ENCODE results near the gene FAXC. TPM values are rescaled to one million over a fixed set of nuclear protein-coding genes. Genes with fewer than 3 reads are reported as not detected.
A peak's percentile ranks its signal among the peaks of the same experiment; 100 is the strongest.

FAXC gene
- total RNA-seq, 1 donor from 2014 or later = 5.3 TPM

- FAIRE-seq (no peak), DNase-seq (ENCODE audit: low read depth) (peak; percentile 51)
- no peak overlapping the region for H3K4me3 ChIP-seq (ENCODE audit: low read depth, low read length)
- no peaks in the 10 kb centered on the region for H3K27me3 ChIP-seq (ENCODE audit: control insufficient read depth, insufficient read depth, low read length)
- TF ChIP-seq, protein P1, sequence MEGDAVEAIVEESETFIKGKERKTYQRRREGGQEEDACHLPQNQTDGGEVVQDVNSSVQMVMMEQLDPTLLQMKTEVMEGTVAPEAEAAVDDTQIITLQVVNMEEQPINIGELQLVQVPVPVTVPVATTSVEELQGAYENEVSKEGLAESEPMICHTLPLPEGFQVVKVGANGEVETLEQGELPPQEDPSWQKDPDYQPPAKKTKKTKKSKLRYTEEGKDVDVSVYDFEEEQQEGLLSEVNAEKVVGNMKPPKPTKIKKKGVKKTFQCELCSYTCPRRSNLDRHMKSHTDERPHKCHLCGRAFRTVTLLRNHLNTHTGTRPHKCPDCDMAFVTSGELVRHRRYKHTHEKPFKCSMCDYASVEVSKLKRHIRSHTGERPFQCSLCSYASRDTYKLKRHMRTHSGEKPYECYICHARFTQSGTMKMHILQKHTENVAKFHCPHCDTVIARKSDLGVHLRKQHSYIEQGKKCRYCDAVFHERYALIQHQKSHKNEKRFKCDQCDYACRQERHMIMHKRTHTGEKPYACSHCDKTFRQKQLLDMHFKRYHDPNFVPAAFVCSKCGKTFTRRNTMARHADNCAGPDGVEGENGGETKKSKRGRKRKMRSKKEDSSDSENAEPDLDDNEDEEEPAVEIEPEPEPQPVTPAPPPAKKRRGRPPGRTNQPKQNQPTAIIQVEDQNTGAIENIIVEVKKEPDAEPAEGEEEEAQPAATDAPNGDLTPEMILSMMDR (IDR thresholded peaks at IDR 0.05; ENCODE audit: insufficient read depth, low read length, severe bottlenecking) = peak; percentile 70
- no peaks in the 10 kb centered on the region for H3K36me3 ChIP-seq (ENCODE audit: control insufficient read depth, insufficient read depth, low read length)
These were observed 107.5 kb downstream of the FAXC start for GRCh38 chr6:99241905-99242534.

GRCh38 chr6:99236010-99236409 is 113.5 kb downstream of the FAXC start:
- FAIRE-seq = no peak
- no peak for DNase-seq (ENCODE audit: low read depth)
- TF ChIP-seq, protein P1 (IDR thresholded peaks at IDR 0.05; ENCODE audit: insufficient read depth, low read length, severe bottlenecking) = no peak
- Histone ChIP-seq H3K27me3 (ENCODE audit: control insufficient read depth, insufficient read depth, low read length) (peaks cover 4% of the 10 kb centered on the region), H3K4me3 (ENCODE audit: low read depth, low read length) (no peak overlapping the region), H3K36me3 (ENCODE audit: control insufficient read depth, insufficient read depth, low read length) (no peaks in the 10 kb centered on the region)

DNA sequence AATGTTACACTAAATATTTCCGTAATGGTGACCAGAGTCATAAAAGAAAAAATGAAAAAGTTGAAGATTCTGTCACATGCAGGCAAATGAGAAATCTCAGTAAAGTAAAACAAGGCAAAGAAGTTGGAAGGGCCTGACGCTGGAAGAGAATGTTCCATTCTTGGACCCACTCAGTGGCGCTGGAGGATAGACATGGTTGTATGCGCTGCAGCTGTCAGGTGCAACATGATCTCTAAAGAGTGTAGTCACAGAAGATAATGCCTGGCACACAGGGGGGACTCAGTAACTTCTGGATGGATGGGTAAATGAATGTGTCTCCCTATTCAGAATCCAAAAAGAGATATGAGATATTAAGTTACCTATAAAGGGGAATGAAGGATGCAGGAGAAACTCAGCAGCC is 116.3 kb downstream of the FAXC start:
- Histone ChIP-seq H3K27me3 (ENCODE audit: control insufficient read depth, insufficient read depth, low read length) (peaks cover 4% of the 10 kb centered on the region), H3K36me3 (ENCODE audit: control insufficient read depth, insufficient read depth, low read length) (no peaks in the 10 kb centered on the region), H3K4me3 (ENCODE audit: low read depth, low read length) (no peak overlapping the region)
- TF ChIP-seq, protein P1 (IDR thresholded peaks at IDR 0.05; ENCODE audit: insufficient read depth, low read length, severe bottlenecking) = no peak
- DNase-seq (ENCODE audit: low read depth) (no peak), FAIRE-seq (no peak)

GRCh38 chr6:99232056-99232455 is 117.4 kb downstream of the FAXC start:
- TF ChIP-seq, protein P1 (IDR thresholded peaks at IDR 0.05; ENCODE audit: insufficient read depth, low read length, severe bottlenecking) = no peak
- FAIRE-seq = no peak
- Histone ChIP-seq H3K27me3 (ENCODE audit: control insufficient read depth, insufficient read depth, low read length) (peaks cover 4% of the 10 kb centered on the region), H3K4me3 (ENCODE audit: low read depth, low read length) (no peak overlapping the region), H3K36me3 (ENCODE audit: control insufficient read depth, insufficient read depth, low read length) (no peaks in the 10 kb centered on the region)
- DNase-seq (ENCODE audit: low read depth) = peak; percentile 37

GRCh38 chr6:99225172-99225571 is 124.3 kb downstream of the FAXC start:
- no peak for DNase-seq (ENCODE audit: low read depth)
- Histone ChIP-seq H3K4me3 (ENCODE audit: low read depth, low read length) (no peak overlapping the region), H3K36me3 (ENCODE audit: control insufficient read depth, insufficient read depth, low read length) (no peaks in the 10 kb centered on the region), H3K27me3 (ENCODE audit: control insufficient read depth, insufficient read depth, low read length) (no peaks in the 10 kb centered on the region)
- TF ChIP-seq, protein P1 (IDR thresholded peaks at IDR 0.05; ENCODE audit: insufficient read depth, low read length, severe bottlenecking) = no peak
- no peak for FAIRE-seq

Other genes with a start within 250 kb of the FAXC start
- gene COQ3, start 44.5 kb upstream of the FAXC start, total RNA-seq = 7.4 and 8.4 TPM in 2 replicates
- gene PNISR, start 75.6 kb upstream of the FAXC start, total RNA-seq = 37.9 and 46.1 TPM in 2 replicates
- gene USP45, start 165.7 kb upstream of the FAXC start, total RNA-seq = 13.4 and 19.2 TPM in 2 replicates
- 94.8 and 95.5 TPM in 2 replicates for gene CCNC, start 219.0 kb upstream of the FAXC start, total RNA-seq